ENCODE data around the gene LRRC2.
"Not testable (repeated sequence)": the region's sequence is repeated elsewhere in the genome, so short reads cannot be mapped to it uniquely, and the experiment has no call there.

The LRRC2 gene

GRCh38 chr3:46561511-46561910, 4.6 kb downstream of the LRRC2 start:
- no peak for DNase-seq (ENCODE audit: low read depth, low spot score)
- no peak overlapping the region for H3K4me3 ChIP-seq (ENCODE audit: low read length)

- DNase-seq (ENCODE audit: low read depth, low spot score): no peak
- no peak overlapping the region for H3K4me3 ChIP-seq (ENCODE audit: low read length)
These were observed 6.9 kb downstream of the LRRC2 start for GRCh38 chr3:46559091-46559704.

- DNase-seq (ENCODE audit: low read depth, low spot score): peak; percentile 76
- no peak overlapping the region for H3K4me3 ChIP-seq (ENCODE audit: low read length)
These were observed 7.7 kb downstream of the LRRC2 start for GRCh38 chr3:46558184-46559043.

GRCh38 chr3:46557814-46558183, 8.3 kb downstream of the LRRC2 start:
- no peak for DNase-seq (ENCODE audit: low read depth, low spot score)
- H3K4me3 ChIP-seq (ENCODE audit: low read length): no peak overlapping the region

- no peak for DNase-seq (ENCODE audit: low read depth, low spot score)
- H3K4me3 ChIP-seq (ENCODE audit: low read length): no peak overlapping the region
These were observed 12.9 kb downstream of the LRRC2 start for GRCh38 chr3:46553154-46553553.

GRCh38 chr3:46552538-46552937, 13.6 kb downstream of the LRRC2 start:
- H3K4me3 ChIP-seq (ENCODE audit: low read length): no peak overlapping the region
- no peak for DNase-seq (ENCODE audit: low read depth, low spot score)

- DNase-seq (ENCODE audit: low read depth, low spot score): no peak
These were observed 14.5 kb downstream of the LRRC2 start for GRCh38 chr3:46551615-46552014.

GRCh38 chr3:46549989-46550388, 16.1 kb downstream of the LRRC2 start:
- peak; percentile 48 for DNase-seq (ENCODE audit: low read depth, low spot score)
- H3K4me3 ChIP-seq (ENCODE audit: low read length): no peak overlapping the region

More at GRCh38 chr3:46551615-46552014, 14.5 kb downstream of the LRRC2 start:
- no peak overlapping the region for H3K4me3 ChIP-seq (ENCODE audit: low read length)

GRCh38 chr3:46549408-46549904, 16.6 kb downstream of the LRRC2 start:
- no peak overlapping the region for H3K4me3 ChIP-seq (ENCODE audit: low read length)
- peak; percentile 95 for DNase-seq (ENCODE audit: low read depth, low spot score)

- not testable (repeated sequence) for H3K4me3 ChIP-seq (ENCODE audit: low read length); DNase-seq (ENCODE audit: low read depth, low spot score)
These were observed 17.5 kb downstream of the LRRC2 start for GRCh38 chr3:46548611-46549010.

GRCh38 chr3:46546896-46547440, 19.1 kb downstream of the LRRC2 start:
- no peak overlapping the region for H3K4me3 ChIP-seq (ENCODE audit: low read length)

GRCh38 chr3:46545818-46546630, 20.1 kb downstream of the LRRC2 start:
- DNase-seq (ENCODE audit: low read depth, low spot score): peak; percentile 89
- no peak overlapping the region for H3K4me3 ChIP-seq (ENCODE audit: low read length)

More at GRCh38 chr3:46546896-46547440, 19.1 kb downstream of the LRRC2 start:
- no peak for DNase-seq (ENCODE audit: low read depth, low spot score)

GRCh38 chr3:46544771-46545503, 21.2 kb downstream of the LRRC2 start:
- no peak overlapping the region for H3K4me3 ChIP-seq (ENCODE audit: low read length)
- no peak for DNase-seq (ENCODE audit: low read depth, low spot score)

GRCh38 chr3:46542801-46543201, 23.3 kb downstream of the LRRC2 start:
- no peak overlapping the region for H3K4me3 ChIP-seq (ENCODE audit: low read length)
- no peak for DNase-seq (ENCODE audit: low read depth, low spot score)

- DNase-seq (ENCODE audit: low read depth, low spot score): no peak
These were observed 23.8 kb downstream of the LRRC2 start for GRCh38 chr3:46542344-46542743.

GRCh38 chr3:46541835-46542234, 24.3 kb downstream of the LRRC2 start:
- H3K4me3 ChIP-seq (ENCODE audit: low read length): no peak overlapping the region
- DNase-seq (ENCODE audit: low read depth, low spot score): no peak

More at GRCh38 chr3:46542344-46542743, 23.8 kb downstream of the LRRC2 start:
- no peak overlapping the region for H3K4me3 ChIP-seq (ENCODE audit: low read length)

GRCh38 chr3:46540550-46540949, 25.6 kb downstream of the LRRC2 start:
- no peak overlapping the region for H3K4me3 ChIP-seq (ENCODE audit: low read length)
- DNase-seq (ENCODE audit: low read depth, low spot score): no peak

GRCh38 chr3:46539443-46540005, 26.6 kb downstream of the LRRC2 start:
- H3K4me3 ChIP-seq (ENCODE audit: low read length): peak overlapping the region; percentile 27
- DNase-seq (ENCODE audit: low read depth, low spot score): no peak
